ENCODE measurements around the gene EPB42.
A peak's percentile ranks its signal among the peaks of the same experiment; 100 is the strongest.

The EPB42 gene

GRCh38 chr15:43237842-43238470 lies 17.1 kb upstream of the EPB42 start:
- TF ChIP-seq CTCF (IDR thresholded peaks at IDR 0.05; ENCODE audit: poor library complexity, severe bottlenecking) = no peak
- no peak for ATAC-seq (ENCODE audit: low read depth)
- Histone ChIP-seq H3K27ac (ENCODE audit: poor library complexity, severe bottlenecking) (no peak overlapping the region), H3K9me3 (ENCODE audit: severe bottlenecking) (no peaks in the 10 kb centered on the region), H3K36me3 (ENCODE audit: low read depth) (no peaks in the 10 kb centered on the region), H3K4me1 (ENCODE audit: insufficient read depth, poor library complexity, severe bottlenecking) (no peaks in the 10 kb centered on the region), H3K4me3 (ENCODE audit: severe bottlenecking) (no peak overlapping the region), H3K27me3 (ENCODE audit: insufficient read depth, poor library complexity, severe bottlenecking) (no peaks in the 10 kb centered on the region)
- DNase-seq (ENCODE audit: low spot score) = no peak

GRCh38 chr15:43235536-43235935 lies 14.7 kb upstream of the EPB42 start:
- no peaks in the 10 kb centered on the region for H3K36me3 ChIP-seq (ENCODE audit: low read depth)
- no peak overlapping the region for H3K27ac ChIP-seq (ENCODE audit: poor library complexity, severe bottlenecking)
- no peak for ATAC-seq (ENCODE audit: low read depth)
- no peaks in the 10 kb centered on the region for H3K4me1 ChIP-seq (ENCODE audit: insufficient read depth, poor library complexity, severe bottlenecking)
- DNase-seq (ENCODE audit: low spot score) = peak; percentile 47
- TF ChIP-seq CTCF (IDR thresholded peaks at IDR 0.05; ENCODE audit: poor library complexity, severe bottlenecking) = no peak
- H3K9me3 ChIP-seq (ENCODE audit: severe bottlenecking) = no peaks in the 10 kb centered on the region
- H3K4me3 ChIP-seq (ENCODE audit: severe bottlenecking) = no peak overlapping the region
- H3K27me3 ChIP-seq (ENCODE audit: insufficient read depth, poor library complexity, severe bottlenecking) = no peaks in the 10 kb centered on the region

- no peaks in the 10 kb centered on the region for H3K27me3 ChIP-seq (ENCODE audit: insufficient read depth, poor library complexity, severe bottlenecking)
- no peaks in the 10 kb centered on the region for H3K36me3 ChIP-seq (ENCODE audit: low read depth)
- no peak overlapping the region for H3K27ac ChIP-seq (ENCODE audit: poor library complexity, severe bottlenecking)
- no peak overlapping the region for H3K4me3 ChIP-seq (ENCODE audit: severe bottlenecking)
- TF ChIP-seq CTCF (IDR thresholded peaks at IDR 0.05; ENCODE audit: poor library complexity, severe bottlenecking) = no peak
- ATAC-seq (ENCODE audit: low read depth) = no peak
- H3K9me3 ChIP-seq (ENCODE audit: severe bottlenecking) = no peaks in the 10 kb centered on the region
- no peak for DNase-seq (ENCODE audit: low spot score)
- no peaks in the 10 kb centered on the region for H3K4me1 ChIP-seq (ENCODE audit: insufficient read depth, poor library complexity, severe bottlenecking)
Observed at GRCh38 chr15:43232289-43232874, 11.6 kb upstream of the EPB42 start.

- H3K4me3 ChIP-seq (ENCODE audit: severe bottlenecking) = no peak overlapping the region
- TF ChIP-seq CTCF (IDR thresholded peaks at IDR 0.05; ENCODE audit: poor library complexity, severe bottlenecking) = no peak
- ATAC-seq (ENCODE audit: low read depth) (no peak), DNase-seq (ENCODE audit: low spot score) (no peak)
- H3K27me3 ChIP-seq (ENCODE audit: insufficient read depth, poor library complexity, severe bottlenecking) = no peaks in the 10 kb centered on the region
- no peak overlapping the region for H3K27ac ChIP-seq (ENCODE audit: poor library complexity, severe bottlenecking)
- H3K9me3 ChIP-seq (ENCODE audit: severe bottlenecking) = no peaks in the 10 kb centered on the region
- H3K36me3 ChIP-seq (ENCODE audit: low read depth) = no peaks in the 10 kb centered on the region
- no peaks in the 10 kb centered on the region for H3K4me1 ChIP-seq (ENCODE audit: insufficient read depth, poor library complexity, severe bottlenecking)
Observed at GRCh38 chr15:43230640-43231115, 9.9 kb upstream of the EPB42 start.

GRCh38 chr15:43229977-43230376 lies 9.2 kb upstream of the EPB42 start:
- Histone ChIP-seq H3K4me3 (ENCODE audit: severe bottlenecking) (no peak overlapping the region), H3K9me3 (ENCODE audit: severe bottlenecking) (no peaks in the 10 kb centered on the region), H3K4me1 (ENCODE audit: insufficient read depth, poor library complexity, severe bottlenecking) (no peaks in the 10 kb centered on the region), H3K27me3 (ENCODE audit: insufficient read depth, poor library complexity, severe bottlenecking) (no peaks in the 10 kb centered on the region), H3K27ac (ENCODE audit: poor library complexity, severe bottlenecking) (no peak overlapping the region), H3K36me3 (ENCODE audit: low read depth) (no peaks in the 10 kb centered on the region)
- ATAC-seq (ENCODE audit: low read depth) = no peak
- no peak for TF ChIP-seq CTCF (IDR thresholded peaks at IDR 0.05; ENCODE audit: poor library complexity, severe bottlenecking)
- DNase-seq (ENCODE audit: low spot score) = no peak

Data from RWPE2 (cell line).